Activated CD8-positive, alpha-beta memory T cell treated with anti-CD3 and anti-CD28 coated beads, Interleukin-2, amount 50 U/mL, for 1 hour (primary cell): ENCODE measurements around the gene SHC3.

Source experiments
- DNase-seq: peaks from one replicate; pipeline ENCODE4 v3.0.0-alpha.2; 2020; ENCODE audit errors: extremely low read depth

SHC3 gene

GRCh38 chr9:89186960-89187359 lies 8.3 kb upstream of the SHC3 start:
- no peak for DNase-seq

DNA sequence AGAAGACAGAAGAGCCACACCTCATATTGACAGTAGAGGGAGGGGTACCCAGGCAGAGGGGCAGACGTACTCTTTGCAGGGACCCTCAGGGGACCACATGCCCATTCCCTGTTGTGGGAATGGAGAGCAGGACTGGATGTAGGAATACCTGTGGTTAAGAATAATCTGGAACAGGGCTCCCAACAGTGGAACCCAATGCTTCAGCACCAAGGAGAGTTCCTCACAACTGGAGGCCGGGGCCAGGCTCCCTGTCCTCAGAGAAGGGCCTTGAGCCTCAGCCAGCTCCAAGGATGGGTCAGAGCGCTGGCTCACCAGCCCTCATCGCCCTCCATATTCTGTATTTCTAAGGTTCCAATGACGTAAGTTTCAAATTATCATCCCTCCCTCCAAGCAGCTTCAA lies 7.4 kb upstream of the SHC3 start:
- DNase-seq: no peak

GRCh38 chr9:89183146-89183545 lies 4.5 kb upstream of the SHC3 start:
- DNase-seq: no peak

GRCh38 chr9:89182369-89182768 lies 3.8 kb upstream of the SHC3 start:
- no peak for DNase-seq

DNA sequence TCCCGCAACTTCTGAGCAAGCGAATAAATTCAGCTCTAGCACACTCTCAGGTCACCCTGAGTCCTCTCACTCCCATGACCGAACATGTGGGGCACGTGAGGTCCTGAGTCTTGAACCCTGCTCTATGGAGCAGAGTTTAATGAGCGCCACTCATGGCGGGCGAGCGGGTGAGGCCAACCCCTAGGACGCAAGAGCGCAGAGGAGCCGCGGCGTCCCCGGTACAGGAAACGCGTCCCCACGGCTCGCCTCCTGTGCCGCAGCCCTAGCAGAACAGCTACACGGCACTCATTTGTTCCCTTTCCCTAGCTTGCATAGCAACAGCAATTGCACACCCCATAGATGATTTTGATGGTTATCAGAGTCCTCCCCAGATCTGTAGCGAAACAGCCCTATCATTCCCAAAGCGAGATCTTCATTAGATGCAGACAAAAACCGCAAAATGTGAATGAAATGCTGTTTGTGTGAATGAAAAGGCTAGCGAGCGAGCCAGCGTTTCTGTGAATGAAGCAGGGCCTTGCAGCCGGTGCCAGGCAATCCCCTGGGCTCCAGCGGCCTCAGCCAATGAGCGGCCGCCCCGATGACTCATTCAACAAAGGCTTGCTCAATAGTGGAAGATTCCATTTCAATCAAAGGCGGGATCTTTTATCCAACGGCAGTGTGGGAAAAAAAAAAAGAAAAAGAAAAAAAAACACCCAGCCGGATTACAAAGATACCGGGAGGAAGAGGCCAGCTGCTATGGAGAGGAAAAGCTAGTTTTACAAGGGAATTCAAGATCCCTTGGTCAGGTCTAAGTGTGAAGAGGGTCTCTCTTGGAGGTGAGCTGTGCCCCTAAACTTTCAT lies 1.5 kb upstream of the SHC3 start:
- no peak for DNase-seq

DNA sequence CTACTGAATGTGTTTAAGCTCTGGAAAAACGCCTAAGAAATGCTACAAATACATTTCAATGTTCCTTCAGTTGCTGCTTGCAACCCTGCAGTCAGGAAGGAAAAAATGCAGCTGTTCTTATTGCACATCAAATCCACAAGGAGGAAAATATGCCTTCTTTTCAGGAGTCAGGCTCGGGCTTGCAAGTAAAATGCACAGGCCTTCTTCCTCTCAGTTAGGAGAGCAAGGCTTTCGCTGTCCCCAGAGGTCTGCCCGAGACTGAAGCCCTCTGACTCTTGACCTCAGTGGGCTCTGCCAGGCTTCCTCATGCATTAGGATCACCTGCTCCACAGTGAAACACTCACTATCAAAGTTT lies 899 bp upstream of the SHC3 start:
- no peak for DNase-seq

GRCh38 chr9:89178830-89179539 lies 367 bp upstream of the SHC3 start:
- DNase-seq: no peak

- no peak for DNase-seq
These were observed 1.3 kb downstream of the SHC3 start for GRCh38 chr9:89177012-89177943.

- DNase-seq: no peak
These were observed 2.8 kb downstream of the SHC3 start for GRCh38 chr9:89175828-89176261.

- DNase-seq: no peak
These were observed 4.3 kb downstream of the SHC3 start for GRCh38 chr9:89174291-89174690.

DNA sequence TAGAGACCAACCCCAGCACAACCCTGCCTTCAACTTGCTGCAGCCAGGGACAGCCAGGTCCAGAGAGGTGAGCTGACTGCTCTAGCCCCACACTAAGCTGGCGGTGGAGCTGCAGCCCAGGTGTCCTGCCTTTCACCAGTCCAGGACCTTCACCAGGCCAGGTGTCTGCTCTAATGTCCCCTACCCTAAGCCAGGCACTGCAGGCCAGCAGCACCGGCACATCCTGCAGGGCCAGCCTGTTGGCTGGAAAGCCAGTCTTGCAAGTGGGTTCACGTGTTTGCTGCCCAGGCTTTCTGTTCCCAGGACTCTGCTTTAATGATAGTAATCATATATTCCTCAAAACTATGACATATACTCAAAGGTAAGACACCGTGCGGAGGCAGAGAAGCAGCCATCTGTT lies 5.5 kb downstream of the SHC3 start:
- no peak for DNase-seq

DNA sequence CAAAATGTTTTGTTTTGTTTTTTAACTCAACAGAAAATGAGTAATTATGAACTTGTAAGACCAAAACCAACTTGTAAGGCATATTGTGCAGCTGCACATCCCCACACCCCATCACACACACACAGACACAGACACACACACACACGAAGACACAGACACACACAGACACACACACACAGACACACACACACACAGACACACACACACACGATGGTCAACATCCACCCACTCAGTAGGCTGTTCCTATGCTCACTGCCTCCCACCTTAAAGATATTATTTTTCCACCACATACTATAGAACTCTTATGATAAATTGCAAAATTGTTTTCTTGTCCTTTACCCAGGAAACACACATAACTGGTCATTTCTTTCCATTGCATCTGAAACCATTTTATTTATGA lies 6.2 kb downstream of the SHC3 start:
- no peak for DNase-seq

DNA sequence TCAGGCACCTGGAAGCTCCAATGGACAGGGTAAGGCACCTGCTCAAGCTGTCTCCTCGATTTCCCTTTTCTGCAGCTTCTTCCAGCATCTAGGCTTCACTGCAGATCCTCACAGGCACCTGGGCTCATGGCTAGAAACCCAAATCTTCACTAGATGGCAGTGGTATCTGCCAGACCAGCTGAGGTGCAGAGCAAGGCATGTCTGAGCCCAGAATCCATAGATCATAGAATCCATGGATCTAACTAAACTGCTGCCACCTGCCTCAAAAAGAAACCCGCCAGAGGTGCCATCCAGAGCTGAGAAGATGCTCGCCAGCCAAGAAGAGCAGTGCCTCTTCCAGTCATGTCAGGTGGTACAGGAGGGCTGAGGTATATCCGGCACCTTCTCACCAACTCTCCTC lies 6.9 kb downstream of the SHC3 start:
- DNase-seq: no peak

DNA sequence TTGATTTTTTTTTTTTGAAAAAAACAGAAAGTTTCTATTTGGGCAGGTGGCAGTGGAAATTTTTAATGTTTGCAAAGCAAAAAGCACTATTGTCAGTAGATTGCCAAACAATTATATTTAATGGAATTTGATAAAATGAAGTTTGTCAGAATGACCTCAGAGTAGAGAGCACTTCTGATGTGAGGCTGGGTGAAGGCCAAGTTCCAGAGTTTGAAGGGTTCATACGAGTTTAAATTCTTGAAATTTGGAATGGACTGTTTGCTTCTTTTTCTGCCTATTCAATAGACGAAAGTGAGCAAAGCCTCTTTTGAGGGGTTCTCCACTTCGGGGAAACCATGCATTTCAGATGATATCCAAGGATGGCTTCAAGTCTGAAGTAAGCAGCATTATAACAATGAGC lies 7.4 kb downstream of the SHC3 start:
- DNase-seq: no peak

GRCh38 chr9:89168901-89169813 lies 9.5 kb downstream of the SHC3 start:
- DNase-seq: no peak

GRCh38 chr9:89167788-89168187 lies 10.8 kb downstream of the SHC3 start:
- DNase-seq: no peak

GRCh38 chr9:89166852-89167251 lies 11.8 kb downstream of the SHC3 start:
- no peak for DNase-seq

GRCh38 chr9:89165880-89166279 lies 12.7 kb downstream of the SHC3 start:
- DNase-seq: no peak

DNA sequence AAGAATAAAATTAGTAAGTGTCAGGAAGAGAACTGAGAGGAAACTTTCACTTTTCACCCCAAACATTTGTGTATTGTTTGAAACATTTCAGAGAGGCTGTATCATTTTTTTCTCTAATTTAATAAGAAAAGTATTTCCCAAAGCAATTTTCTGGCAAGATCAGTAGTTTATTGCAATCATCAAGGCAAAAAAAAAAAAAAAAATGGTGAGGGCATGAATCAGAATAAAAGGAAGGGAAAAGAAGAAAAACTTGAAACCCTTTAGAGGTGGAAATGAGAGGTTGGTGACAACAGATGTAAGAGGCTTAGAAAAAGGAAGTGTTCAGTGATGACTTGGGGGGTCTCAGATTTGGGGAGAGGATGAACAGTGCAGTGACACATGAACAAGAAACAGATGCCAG lies 13.3 kb downstream of the SHC3 start:
- no peak for DNase-seq

DNA sequence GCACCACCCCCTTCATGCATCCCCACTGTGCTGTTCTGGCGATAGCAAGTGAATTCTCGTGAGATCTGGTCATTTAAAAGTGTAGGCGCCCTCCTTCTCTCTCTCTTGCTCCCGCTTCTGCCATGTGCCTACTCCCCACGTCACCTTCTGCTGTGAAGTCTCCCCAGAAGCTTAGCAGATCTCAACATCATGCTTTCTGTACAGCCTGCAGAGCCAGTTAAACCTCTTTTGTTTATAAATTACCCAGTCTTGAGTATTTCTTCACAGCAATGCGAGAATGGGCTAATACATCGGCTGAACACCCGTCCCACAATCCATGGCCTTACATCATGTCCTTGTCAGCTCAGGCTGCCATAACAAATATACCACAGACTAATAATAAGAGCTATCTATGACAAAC lies 17.4 kb downstream of the SHC3 start:
- no peak for DNase-seq

- DNase-seq: no peak
These were observed 17.8 kb downstream of the SHC3 start for GRCh38 chr9:89160806-89161205.
